HG03103 (cell line): ENCODE results near the gene GABRD.

Experiments
- ATAC-seq: cut with Tn5 transposase; IDR thresholded peaks from one replicate; pipeline ENCODE4 v1.9.1; 2021; ENCODE audit warnings: low read depth; ENCODE audit not compliant: unreplicated experiment

The GABRD gene

DNA sequence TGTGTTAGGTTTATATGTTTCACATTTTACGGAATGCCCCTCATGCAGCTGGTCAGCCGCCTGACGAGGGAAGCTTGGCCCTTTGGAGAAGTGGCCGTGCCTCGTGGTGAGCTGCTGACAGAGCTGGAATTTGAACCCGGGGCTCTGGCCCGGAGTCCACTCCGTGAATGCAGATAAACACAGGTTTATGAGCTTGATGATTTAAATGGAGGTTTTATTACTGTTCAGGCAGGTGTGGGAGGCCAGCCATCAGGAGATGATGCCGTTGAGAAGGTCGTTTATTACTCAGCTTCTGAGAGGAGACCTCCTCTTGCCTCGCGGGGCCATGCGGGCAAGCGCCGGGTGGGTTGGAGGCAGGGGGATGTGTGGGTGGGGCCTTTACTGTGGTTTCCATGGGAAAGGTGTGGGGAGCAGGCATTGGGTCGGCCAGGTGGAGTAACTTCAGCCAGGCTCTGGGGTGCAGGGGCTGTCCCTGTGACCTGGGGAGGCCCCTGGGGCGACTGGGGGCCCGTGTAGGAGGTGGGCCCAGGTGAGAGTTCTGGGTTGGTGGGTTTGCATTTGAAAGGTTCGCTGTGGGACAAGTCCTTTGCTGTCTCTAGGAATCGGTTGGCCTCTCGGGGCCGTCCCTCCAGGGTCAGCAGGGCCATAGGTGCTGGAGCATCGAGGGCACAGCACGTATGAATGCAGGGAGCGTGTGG, 53.1 kb downstream of the GABRD start:
- ATAC-seq = no peak

DNA sequence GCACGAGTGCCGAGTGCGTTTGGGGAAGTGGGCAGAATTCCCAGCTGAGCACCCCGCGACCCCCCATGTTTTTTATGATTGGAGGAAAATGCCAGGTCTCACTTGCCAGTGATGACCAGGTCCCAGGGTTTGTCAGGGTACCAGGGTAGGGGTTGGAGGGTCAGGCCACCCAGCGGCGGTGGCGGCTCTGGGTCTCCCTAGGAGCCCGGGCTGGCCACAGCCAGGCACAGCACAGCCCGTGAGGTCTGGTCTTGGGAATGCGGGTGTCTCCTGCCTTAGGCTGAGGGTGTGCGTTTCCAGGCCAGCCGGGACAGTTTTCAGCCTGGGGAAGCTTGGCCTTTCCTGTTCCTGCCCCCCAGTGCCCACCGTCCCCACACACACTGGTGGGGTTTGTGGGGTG, 53.7 kb downstream of the GABRD start:
- no peak for ATAC-seq

DNA sequence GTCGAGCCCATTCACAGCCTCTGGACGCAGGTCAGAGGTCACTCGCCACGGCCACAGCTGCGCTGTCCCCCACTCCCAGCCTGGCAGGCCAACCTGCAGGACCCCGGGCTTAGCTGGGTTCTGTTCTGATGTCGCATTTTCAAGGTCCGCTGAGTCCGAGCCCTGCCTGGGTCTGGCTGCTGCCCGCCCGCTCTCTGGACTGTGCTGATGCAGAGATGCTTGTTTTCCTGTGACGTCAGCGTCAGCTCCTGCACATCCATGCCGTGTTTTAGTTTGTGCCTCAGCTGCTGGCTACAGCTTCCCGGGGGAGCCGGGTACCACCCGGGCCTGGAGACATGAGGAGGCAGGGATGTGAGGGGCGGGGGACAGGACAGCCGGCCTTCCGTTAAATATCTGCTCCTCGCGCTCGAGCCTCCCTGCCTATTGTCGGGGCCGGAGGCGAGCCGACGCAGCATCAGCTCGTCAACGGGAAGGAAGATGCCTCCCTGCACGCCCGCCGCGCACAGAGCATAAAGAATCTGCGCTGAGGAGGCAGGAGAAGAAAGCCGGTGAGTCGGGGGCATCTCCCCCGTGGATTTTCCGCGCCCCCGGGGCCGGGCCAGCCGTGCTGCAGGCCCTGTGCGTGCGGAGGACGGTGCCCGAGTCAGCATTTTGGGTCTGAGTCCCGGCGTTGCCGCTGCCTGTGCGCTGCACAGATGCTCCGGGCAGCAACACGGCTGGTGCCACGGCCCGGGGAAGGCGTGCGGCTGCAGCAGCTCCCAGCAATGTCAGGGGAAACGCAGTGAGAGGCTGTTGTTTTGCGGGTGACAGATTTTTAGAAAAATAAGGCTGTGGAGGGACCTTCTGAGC, 54.5 kb downstream of the GABRD start:
- no peak for ATAC-seq

- ATAC-seq = no peak
Observed at GRCh38 chr1:2074396-2074795, 55.3 kb downstream of the GABRD start.

DNA sequence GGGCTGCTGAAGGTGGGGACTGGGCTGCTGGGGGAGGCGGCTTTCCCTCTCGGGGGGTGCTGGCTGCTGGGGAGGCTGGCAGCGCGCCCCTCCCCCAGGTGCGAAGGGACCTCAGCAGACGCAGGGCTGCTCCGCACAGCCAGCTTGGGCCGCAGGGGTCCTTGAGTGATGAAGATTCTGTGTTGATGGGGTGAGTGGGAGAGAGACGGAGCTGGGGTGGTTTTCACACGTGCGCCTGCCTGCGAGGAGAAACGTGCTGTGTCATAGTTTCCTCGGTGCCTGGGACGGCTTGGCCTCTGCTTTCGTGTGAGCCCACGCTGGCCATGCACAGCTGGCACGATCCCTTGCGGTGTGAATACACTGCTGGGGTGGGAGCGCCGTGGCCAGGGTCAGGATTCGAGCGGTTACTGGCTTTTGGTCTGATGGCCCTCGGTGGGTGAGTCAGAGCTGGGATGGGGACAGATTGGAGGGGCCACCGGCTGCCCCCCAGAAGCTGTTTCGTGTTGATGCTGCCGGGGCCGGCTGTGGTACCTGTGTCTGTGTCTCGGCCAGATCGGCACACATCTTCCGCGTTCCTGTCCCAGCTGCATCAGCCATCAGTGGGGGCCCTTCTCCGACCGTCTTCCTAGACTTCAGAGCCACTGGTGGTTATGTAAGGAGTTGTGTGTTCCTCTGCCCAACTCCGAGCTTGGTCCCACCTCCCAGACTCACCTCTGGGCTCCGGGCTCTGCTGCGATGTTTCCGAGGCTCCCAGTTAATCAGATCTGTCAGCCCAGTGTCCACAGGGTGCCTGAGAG, 56.0 kb downstream of the GABRD start:
- no peak for ATAC-seq

DNA sequence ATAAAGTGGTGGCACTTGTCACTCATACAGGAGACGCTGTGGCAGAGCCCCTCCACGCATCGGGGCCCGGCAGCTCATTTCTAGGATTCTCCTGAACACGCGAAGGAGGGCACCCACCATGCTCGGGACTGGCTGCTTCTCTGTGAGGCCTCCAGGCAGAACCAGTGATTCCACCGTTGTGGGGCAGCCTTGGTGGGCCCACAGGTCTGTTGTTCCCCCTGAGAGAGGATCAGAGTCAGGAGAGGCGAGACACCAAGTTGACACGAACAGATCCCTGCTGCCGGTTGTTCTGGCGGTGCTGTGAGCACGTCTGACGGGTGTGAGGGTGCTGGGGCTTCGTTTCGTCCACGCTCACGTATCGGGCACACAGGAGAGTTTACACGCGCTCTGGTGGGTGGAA, 57.7 kb downstream of the GABRD start:
- no peak for ATAC-seq

DNA sequence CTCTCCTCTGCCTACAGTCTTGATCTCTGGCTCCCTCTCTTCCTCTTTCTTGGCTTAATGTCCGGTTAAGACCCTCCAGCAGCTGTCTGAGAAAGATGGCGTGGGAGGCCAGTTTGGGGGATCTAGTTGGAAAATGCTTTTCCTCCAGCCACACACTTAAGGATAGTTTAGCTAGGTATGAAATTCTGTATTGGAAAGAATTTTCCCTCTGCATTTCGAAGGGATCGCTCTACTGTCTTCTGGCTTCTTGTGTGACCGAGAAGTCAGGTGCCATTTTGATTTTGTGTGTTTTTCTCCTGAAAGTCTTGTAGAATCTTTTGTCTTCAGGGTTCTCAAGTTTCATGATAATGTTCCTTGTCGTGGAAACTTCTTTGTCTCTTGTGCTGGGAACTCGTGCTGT, 59.0 kb downstream of the GABRD start:
- ATAC-seq = no peak

DNA sequence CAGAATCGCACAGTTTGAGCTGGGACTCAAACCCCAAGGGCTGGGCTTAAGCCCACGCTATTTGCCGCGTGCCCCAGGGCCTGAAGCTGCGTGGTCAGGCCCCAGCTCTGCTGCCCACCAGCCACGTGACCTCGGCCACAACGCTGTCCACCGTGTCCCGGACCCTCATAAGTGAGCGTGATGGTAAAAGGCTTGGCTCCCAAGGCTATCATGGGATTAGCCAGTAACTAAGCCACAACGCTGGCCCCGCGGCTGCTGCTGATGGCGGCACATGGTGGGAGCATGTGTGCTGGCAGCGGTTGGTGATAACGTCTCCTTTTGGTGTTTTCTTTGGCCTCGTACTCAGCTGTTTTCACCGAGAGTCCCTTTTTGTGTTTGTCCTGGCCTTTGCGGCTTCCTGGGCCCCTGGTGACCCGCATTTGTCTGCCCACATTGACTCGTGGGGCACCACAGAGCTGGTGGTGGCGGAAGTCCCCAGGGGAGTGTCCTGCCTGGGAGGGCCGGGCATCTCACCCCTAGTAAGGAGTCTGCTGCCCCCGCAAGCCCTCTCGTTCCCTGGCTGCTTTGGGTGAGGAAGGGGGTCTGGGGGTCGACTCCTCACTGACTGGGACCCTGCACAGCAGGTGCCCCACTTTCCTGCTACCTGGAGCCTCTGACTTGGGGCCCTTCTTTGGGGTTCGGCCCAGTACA, 60.4 kb downstream of the GABRD start:
- no peak for ATAC-seq

DNA sequence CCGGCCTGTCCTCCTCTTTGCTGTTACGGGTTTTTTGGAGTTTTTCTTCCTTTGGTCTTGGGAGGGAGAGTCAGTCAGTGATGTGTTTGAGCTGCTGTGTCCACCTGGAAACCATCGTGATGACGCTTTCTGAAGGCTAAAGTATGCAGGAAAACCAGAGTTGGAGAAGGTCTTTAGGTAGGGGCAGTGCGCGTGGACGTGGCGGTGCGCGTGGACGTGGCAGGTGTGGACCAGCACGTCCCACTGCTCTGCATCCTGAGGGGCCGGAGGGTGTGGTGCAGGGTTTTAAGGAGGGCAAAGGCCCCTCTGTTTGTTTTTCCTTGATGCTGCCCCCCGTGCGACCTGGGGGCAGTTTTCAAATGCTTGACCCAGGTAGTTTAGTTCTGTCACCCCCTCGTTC, 61.0 kb downstream of the GABRD start:
- no peak for ATAC-seq
